HuH-7 (cell line): ENCODE measurements around the gene P2RX6.
"Not testable (repeated sequence)": the region's sequence is repeated elsewhere in the genome, so short reads cannot be mapped to it uniquely, and the experiment has no call there.

Source experiments
- DNase-seq: peaks from one replicate; pipeline ENCODE4 v3.0.0; 2011; ENCODE audit warnings: low spot score

Gene P2RX6

GRCh38 chr22:21014726-21015465 lies at the start of gene P2RX6:
P2RX6 (plus strand) TSS chr22:21015165; CDS start chr22:21015175, 10 bp downstream.
- DNase-seq: peak; percentile 74

GRCh38 chr22:20965888-20966855 lies 48.8 kb upstream of the P2RX6 start:
- no peak for DNase-seq

- no peak for DNase-seq
These were observed 47.9 kb upstream of the P2RX6 start, which contains the start of gene AIFM3 for GRCh38 chr22:20966883-20967696. AIFM3 (plus strand) TSS chr22:20967255; CDS start chr22:20967945, 690 bp downstream.

GRCh38 chr22:20967697-20968211 lies 47.2 kb upstream of the P2RX6 start:
- DNase-seq: no peak

- DNase-seq: no peak
These were observed 46.5 kb upstream of the P2RX6 start for GRCh38 chr22:20968281-20968977.

GRCh38 chr22:20970939-20971657 lies 43.9 kb upstream of the P2RX6 start:
- DNase-seq: no peak

GRCh38 chr22:20972014-20972694 lies 42.8 kb upstream of the P2RX6 start:
- DNase-seq: not testable (repeated sequence)

- DNase-seq: no peak
These were observed 41.9 kb upstream of the P2RX6 start for GRCh38 chr22:20972933-20973577.

- no peak for DNase-seq
These were observed 41.2 kb upstream of the P2RX6 start for GRCh38 chr22:20973634-20974286.

GRCh38 chr22:20974336-20974955 lies 40.5 kb upstream of the P2RX6 start:
- DNase-seq: no peak

- no peak for DNase-seq
These were observed 39.2 kb upstream of the P2RX6 start for GRCh38 chr22:20975541-20976290.

- no peak for DNase-seq
These were observed 38.6 kb upstream of the P2RX6 start for GRCh38 chr22:20976291-20976877.

GRCh38 chr22:20977019-20977418 lies 37.9 kb upstream of the P2RX6 start:
- DNase-seq: no peak

- no peak for DNase-seq
These were observed 37.3 kb upstream of the P2RX6 start for GRCh38 chr22:20977516-20978170.

GRCh38 chr22:20978419-20978818 lies 36.5 kb upstream of the P2RX6 start:
- DNase-seq: no peak

- DNase-seq: no peak
These were observed 35.6 kb upstream of the P2RX6 start for GRCh38 chr22:20979243-20979809.
